CMK (cell line): ENCODE data around the gene SPNS2.

Experiments used
- DNase-seq: peaks from one replicate; pipeline ENCODE4 v3.0.0-alpha.2; 2010; ENCODE audit warnings: low read depth

The SPNS2 gene

DNA sequence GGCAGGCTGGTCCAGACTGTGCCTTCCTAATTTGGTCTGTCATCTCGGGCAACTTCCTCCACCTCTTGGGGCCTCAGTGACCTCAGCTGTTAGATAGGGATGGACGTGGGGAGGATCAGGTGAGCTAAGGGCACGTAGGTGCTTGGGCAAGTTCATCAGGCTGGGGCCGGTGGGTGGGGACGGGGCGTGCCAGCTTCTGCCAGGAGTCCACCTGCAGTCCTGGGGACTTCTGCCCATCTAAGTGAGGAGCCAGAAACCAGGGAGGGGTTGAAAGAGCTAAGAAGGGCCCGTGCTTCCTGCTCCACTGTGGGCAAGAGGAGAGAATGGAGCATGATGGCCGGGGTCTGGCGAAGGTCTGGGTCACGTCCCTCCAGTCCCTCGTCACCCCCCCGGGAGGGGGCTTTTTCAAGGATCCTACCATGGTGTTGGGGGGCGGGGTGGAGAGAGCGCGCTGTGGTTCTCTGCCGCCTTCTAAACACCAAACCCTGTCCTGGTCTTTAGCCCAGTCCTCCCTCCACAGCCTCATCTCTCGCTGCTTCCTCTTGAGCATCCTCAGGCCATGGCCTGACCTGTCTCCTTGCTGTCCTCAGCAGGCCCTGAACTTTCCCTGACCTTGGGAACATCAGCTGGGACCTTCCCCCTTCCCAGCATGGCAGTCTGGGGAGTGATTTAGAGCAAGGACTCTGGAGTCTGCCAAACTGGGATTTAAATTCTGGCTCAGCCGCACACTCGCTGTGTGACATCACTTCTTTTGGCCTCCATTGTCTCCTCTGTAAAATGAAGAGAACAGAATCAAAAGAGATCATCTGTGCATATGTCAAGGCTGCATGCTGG, 21.6 kb downstream of the SPNS2 start:
- DNase-seq, result no peak

DNA sequence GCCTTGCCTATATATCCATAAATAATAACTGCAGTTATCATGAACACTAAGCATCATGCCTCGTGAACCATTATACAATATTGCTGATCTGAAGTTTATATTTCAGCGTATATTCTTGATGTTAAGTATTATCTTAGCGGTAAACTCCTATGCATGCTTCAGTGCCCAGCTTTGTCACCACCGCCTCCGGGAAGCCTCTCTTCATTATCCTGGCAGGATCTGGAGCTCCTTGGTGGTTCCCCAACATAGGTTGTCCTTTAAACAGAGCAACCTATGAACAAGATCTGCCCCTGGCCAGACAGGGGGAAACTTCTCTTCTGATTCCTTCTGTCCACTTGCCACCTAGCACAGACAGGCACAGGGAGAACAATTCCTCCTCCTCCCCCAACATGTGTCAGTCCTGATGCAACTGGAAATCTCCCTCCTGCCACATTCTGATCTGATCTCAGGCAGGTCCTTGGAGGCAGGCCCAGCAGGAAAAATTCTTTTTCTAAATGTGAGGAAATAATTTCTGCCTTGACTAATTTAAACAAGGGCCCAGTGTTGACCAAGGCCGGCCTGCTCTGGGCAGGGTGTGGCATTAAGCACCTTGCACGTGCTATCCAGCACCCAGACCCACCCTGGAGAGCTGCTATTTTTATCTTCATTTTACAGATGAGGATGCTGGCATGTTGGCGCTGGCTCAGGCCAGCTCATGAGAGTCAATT, 22.4 kb downstream of the SPNS2 start:
- DNase-seq, result no peak

- no peak for DNase-seq
Observed at GRCh38 chr17:4522661-4523060, 24.0 kb downstream of the SPNS2 start.

DNA sequence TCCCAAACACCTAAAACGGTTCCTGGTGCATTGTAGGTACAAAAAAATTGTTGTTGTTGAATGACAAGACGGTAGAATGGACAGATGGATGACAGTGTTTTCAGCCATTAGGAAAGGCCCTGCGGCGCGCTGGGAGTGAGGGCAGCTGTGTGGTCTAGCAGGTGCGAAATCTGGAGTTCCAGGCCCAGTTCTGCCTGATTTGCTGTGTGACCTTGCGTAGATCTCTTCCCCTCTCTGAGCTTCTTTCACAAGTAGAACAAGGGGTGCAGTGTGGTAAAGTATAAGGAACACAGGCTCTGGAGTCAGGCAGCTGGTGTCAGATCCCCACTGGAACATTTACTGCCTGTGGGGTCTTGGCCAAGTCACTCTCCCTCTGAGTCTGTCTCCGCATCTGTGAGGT, 25.3 kb downstream of the SPNS2 start:
- no peak for DNase-seq

GRCh38 chr17:4525691-4526397, 27.2 kb downstream of the SPNS2 start:
- no peak for DNase-seq

DNA sequence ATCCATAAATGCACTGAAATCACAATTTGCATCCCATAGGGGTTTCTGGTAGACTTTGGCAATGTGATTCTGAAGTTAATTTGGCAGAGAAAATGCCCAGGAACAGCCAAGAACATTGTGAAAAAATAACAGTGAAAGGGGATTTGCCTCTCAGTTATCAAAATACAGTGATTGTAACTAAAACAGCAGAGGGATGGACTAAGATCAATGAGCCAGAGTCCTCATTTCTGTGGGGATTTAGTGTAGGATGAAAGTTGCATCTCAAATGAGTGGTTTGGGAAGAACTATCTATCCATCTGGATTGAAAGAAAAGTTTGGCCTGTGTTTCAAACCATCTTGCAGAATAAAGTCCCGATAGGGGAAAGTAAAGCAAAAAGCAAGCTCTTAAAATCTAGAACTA, 28.5 kb downstream of the SPNS2 start:
- no peak for DNase-seq

DNA sequence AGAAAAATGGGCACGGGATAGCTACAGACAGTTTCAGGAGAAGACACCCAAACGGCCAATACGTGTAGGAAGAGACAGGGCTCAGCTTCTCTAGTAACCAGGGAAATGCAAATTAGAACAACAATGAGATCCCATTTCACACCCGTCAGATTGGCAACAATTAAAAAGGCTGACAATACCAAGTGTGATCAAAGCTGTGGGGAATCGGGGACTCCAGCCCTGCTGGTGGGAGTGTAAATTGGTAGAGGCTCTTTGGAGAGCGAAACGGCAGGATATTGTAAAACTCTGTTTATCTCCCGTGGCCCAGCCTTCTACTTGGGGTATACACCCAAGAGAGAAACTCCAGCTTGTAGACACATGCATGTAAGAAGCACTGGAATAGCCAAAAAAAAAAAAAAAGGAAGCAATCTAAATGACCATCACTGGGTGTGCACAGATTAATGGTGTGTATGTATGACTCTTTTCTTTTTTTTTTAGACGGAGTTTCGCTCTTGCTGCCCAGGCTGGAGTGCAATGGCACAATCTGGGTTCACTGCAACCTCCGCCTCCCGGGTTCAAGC, 29.0 kb downstream of the SPNS2 start:
- DNase-seq, result no peak

DNA sequence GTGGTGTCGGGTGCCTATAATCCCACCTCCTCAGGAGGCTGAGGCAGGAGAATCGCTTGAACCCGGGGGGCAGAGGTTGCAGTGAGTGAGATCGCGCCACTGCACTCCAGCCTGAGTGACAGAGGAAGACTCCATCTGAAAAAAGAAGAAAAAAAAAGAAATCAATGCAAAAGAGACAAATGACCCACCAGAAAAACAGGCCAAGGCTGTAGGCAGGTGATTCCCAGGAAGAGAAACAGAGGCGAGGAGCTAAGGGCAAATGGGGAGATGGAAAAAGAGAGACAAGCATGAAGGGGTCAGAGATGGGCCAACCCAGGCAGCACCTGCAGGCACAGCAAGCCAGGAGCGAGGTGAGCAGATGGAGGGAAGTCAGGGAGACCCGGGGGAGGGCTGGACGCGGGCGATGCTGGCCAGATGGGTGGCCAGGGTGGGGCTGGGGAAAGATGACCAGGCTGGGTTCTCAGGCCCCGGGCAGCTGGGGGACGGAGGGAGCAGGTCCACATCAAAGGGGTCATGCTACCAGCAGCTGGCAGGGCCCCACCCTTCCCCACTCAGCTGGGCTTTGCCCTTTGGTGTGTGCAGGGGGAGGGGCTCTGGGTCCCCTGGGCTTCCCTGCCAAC, 31.0 kb downstream of the SPNS2 start:
- no peak for DNase-seq

- no peak for DNase-seq
Observed at GRCh38 chr17:4530799-4531730, 32.4 kb downstream of the SPNS2 start.

DNA sequence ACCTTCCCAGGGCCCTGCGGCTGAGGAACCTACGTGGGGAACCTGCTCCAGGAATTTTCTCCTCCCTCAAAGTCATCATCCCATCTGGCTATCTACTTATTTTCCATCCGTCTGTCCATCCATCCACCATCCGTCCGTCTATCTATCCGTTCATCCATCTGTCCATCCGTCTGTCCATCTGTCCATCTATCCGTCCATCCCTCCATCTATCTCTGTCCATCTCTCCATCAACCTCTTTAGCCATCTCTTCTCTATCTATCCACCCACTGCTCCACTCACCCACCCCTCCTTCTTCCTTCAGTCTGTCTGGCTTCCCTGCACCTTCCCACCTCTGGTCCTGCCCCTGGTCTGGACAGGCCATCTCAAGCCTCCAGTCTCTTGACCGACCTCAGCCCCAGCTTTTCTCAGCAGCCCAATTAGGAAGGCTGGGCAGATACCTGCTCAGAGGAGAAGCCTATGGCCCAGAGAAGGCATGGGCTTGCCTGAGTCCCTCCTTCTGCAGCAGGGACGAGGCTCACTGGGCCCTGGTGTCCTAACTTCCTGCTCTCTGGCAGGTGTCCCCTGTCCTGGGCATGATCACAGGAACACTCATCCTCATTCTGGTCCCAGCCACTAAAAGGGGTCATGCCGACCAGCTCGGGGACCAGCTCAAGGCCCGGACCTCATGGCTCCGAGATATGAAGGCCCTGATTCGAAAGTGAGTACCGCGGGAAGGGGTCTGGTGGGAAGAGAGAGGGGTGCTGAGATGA, 33.5 kb downstream of the SPNS2 start:
- no peak for DNase-seq

DNA sequence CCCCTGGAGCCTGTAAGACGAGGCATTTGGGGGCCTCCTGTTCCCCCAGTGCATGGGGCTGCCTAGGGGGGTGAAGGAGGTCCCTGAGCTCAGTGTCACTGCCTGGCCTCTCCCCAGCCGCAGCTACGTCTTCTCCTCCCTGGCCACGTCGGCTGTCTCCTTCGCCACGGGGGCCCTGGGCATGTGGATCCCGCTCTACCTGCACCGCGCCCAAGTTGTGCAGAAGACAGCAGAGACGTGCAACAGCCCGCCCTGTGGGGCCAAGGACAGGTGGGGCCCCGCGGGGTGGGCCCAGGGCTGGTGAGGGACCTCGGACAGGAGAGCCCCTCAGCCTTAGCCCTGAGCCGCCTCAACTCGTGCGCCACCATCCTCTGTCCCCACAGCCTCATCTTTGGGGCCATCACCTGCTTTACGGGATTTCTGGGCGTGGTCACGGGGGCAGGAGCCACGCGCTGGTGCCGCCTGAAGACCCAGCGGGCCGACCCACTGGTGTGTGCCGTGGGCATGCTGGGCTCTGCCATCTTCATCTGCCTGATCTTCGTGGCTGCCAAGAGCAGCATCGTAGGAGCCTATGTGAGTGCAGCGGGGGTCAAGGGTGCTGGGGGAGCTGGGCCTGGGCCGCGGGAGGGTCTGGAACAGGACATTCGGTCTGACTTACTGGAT, 34.3 kb downstream of the SPNS2 start:
- DNase-seq, result no peak

GRCh38 chr17:4533523-4534504, 35.1 kb downstream of the SPNS2 start:
- DNase-seq, result no peak

GRCh38 chr17:4534515-4534914, 35.8 kb downstream of the SPNS2 start:
- no peak for DNase-seq

- no peak for DNase-seq
Observed at GRCh38 chr17:4534928-4535666, 36.4 kb downstream of the SPNS2 start.

DNA sequence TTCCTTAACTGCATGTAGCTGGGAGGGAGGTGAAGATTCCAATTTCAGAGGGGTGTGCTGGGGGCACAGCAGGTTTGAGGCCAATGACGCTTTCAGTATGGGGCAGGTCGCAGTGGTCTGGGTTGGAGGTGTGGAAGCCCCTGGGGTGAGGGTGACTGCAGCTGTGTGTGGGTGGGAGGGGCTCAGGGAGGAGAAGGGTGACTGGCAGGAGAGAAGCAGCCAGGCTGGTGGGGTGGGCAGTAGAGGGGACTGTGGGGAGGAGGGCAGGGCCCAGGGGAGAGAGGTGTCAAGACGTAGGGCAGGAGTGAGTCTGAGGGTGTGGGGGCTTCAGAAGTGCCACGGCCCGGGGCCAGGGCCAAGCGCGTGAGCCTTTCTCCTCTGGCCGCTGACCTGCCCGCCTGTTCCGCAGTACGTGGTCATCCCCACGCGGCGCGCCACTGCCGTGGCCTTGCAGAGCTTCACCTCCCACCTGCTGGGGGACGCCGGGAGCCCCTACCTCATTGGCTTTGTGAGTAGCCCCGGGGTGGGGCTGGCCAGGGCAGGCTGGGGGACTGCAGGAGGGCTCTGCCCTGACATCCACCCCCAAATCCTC, 37.1 kb downstream of the SPNS2 start:
- DNase-seq, result no peak

GRCh38 chr17:4536259-4536741, 37.6 kb downstream of the SPNS2 start:
- no peak for DNase-seq

DNA sequence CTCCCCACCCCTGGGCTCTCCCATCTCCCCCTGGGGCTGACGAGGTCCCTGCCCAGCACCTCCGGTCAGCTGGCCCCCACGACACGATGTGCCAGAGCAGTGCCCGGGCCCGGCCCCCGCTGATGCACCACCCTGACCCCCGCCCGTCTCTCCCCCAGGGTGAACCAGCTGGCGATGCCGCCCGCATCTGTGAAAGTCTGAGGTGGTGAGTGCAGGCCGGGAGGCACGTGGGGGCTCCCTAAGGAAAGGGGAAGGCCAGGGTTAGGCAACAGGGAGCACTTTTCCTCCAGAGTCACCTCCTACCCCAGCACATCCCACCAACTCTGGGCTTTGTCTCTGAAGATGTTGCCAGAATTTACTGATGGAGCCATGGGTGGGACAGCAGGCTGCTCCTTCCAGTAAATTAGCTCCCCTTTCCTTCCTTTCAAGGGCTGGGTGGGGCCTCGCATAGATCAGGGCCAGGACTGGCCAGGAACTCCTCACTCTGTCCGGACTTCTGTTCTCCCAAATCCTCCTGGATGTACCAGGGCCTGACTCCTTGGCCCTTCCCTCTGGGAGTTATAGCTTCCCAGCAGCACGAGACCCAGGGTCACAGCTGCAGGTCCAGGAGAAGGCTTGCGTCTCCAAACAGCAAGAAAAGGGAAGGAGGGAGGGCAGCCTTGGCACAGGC, 38.2 kb downstream of the SPNS2 start:
- DNase-seq, result no peak
